CD4-positive, alpha-beta T cell (primary cell): ENCODE measurements around the gene F12. TPM values are rescaled to one million over a fixed set of nuclear protein-coding genes. Genes with fewer than 3 reads are reported as not detected.

Experiments used
- ATAC-seq: fragments of 200-7000 bp; cut with Tn5 transposase; one replicate; pipeline ENCODE4 v1.10.0; 2022; ENCODE audit warnings: mild to moderate bottlenecking; ENCODE audit not compliant: poor library complexity
- CTCF ChIA-PET: fragments of 350-600 bp; sonication (Branson Sonifier 250); formaldehyde crosslinking; loops from one replicate; lab custom pipeline; 2021; ENCODE audit warnings: antibody characterized with exemption, inconsistent platforms; lab: Charles Lee
- POLR2A ChIA-PET: fragments of 350-600 bp; sonication (Branson Sonifier 250); formaldehyde crosslinking; loops from one replicate; lab custom pipeline; 2021; ENCODE audit warnings: antibody characterized with exemption, inconsistent platforms; lab: Charles Lee
- DNase-seq, 14 experiments: peaks; one replicate each; pipeline ENCODE4 v3.0.0-alpha.2; 2013 to 2020; ENCODE audit warnings: mixed read lengths in 2 of 14
- H3K27ac ChIP-seq, 2 donors: one replicate each; pipeline versions ENCODE4 v1.5.1 to v1.7.0; 2013; ENCODE audit warnings: low read length in 2 of 2, low read depth in 1 of 2, mild to moderate bottlenecking in 1 of 2
- H3K27me3 ChIP-seq, 2 experiments: 1 replicate in 1 of 2; 2 replicates in 1 of 2; pipeline versions ENCODE4 v1.6.1 to v1.7.0; 2013; ENCODE audit warnings: low read length in 2 of 2, control low read depth in 1 of 2, mild to moderate bottlenecking in 1 of 2, moderate library complexity in 1 of 2; ENCODE audit not compliant: insufficient read depth in 2 of 2, control insufficient read depth in 1 of 2
- H3K36me3 ChIP-seq: one replicate; pipeline ENCODE4 v1.6.1; 2013; ENCODE audit warnings: low read length, control low read depth; ENCODE audit not compliant: insufficient read depth
- H3K4me1 ChIP-seq: one replicate; pipeline ENCODE4 v1.6.1; 2013; ENCODE audit warnings: low read length, control low read depth; ENCODE audit not compliant: insufficient read depth
- H3K4me3 ChIP-seq: one replicate; pipeline ENCODE4 v1.5.1; 2013; ENCODE audit warnings: mild to moderate bottlenecking, low read length, moderate library complexity
- H3K9me3 ChIP-seq, 2 experiments: 1 replicate in 1 of 2; 2 replicates in 1 of 2; pipeline versions ENCODE4 v1.6.1 to v1.7.0; 2013; ENCODE audit warnings: low read length in 2 of 2, mild to moderate bottlenecking in 2 of 2, control low read depth in 1 of 2, moderate library complexity in 1 of 2; ENCODE audit not compliant: control insufficient read depth in 1 of 2, insufficient read depth in 1 of 2
- H3K27ac Mint-ChIP-seq: one replicate; pipeline ENCODE4 v1.8.0; 2020; ENCODE audit warnings: mixed read lengths
- H3K27me3 Mint-ChIP-seq: one replicate; pipeline ENCODE4 v1.8.0; 2021; ENCODE audit warnings: mixed read lengths
- H3K36me3 Mint-ChIP-seq: one replicate; pipeline ENCODE4 v1.8.0; 2021; ENCODE audit warnings: low read depth, mixed read lengths
- H3K4me1 Mint-ChIP-seq: one replicate; pipeline ENCODE4 v1.8.0; 2021; ENCODE audit warnings: low read depth, mixed read lengths
- H3K4me3 Mint-ChIP-seq: one replicate; pipeline ENCODE4 v1.8.0; 2020; ENCODE audit warnings: mild to moderate bottlenecking, mixed read lengths
- H3K9me3 Mint-ChIP-seq: one replicate; pipeline ENCODE4 v1.8.0; 2020; ENCODE audit warnings: mixed read lengths
- CTCF ChIP-seq: fragments of 200-600 bp; IDR thresholded peaks from one replicate; pipeline ENCODE4 v1.8.0; 2022; ENCODE audit warnings: antibody characterized with exemption, mild to moderate bottlenecking
- intact Hi-C, 2 experiments: fragments of 100-400 bp; cut with DNase I in 1 of 2; cut with micrococcal nuclease in 1 of 2; formaldehyde crosslinking; loops; one replicate each; pipeline versions ENCODE4 v1.15.1 to v1.9.0; 2023 to 2025; cut with DNase I, micrococcal nuclease
- total RNA-seq, 174 experiments: library from RNA in 2 of 174; stranded (reverse) in 2 of 174; gene quantifications; one replicate each; pipeline ENCODE4 v1.2.3 and lab custom pipeline; 2021 to 2026

The F12 gene
- total RNA-seq, 2 experiments from 2014 or later = 0.20 to 0.60 TPM

- intact Hi-C loops = no loop called here
These were observed 40.3 kb downstream of the F12 start for GRCh38 chr5:177368869-177369644.

GRCh38 chr5:177367981-177368868, 41.1 kb downstream of the F12 start:
- DNase-seq (peak in 1 of 14 experiments; percentile 25), ATAC-seq (no peak)
- Histone ChIP-seq H3K27ac (no peak overlapping the region), H3K4me1 (peaks cover 82% of the 10 kb centered on the region), H3K27me3 (no peaks in the 10 kb centered on the region), H3K36me3 (peaks cover 77% of the 10 kb centered on the region), H3K9me3 (no peaks in the 10 kb centered on the region), H3K4me3 (no peak overlapping the region)
- Mint-ChIP-seq H3K4me1 (peaks cover 59% of the 10 kb centered on the region), H3K9me3 (no peaks in the 10 kb centered on the region), H3K27me3 (no peaks in the 10 kb centered on the region), H3K36me3 (peaks cover 71% of the 10 kb centered on the region), H3K27ac (peak overlapping the region; percentile 76), H3K4me3 (peak overlapping the region; percentile 67)
- ChIA-PET CTCF (interaction anchor here (1.0 to 6.2 kb wide), 8 partner anchors 7 to 77 kb away, joined by 3 to 60 read pairs (median 6); partner anchors contain the start of genes LMAN2, MXD3 and RGS14), POLR2A (interaction anchor here (0.9 to 6.4 kb wide), 5 partner anchors 9 to 87 kb away, joined by 3 to 51 read pairs (median 3); partner anchors contain the start of genes RGS14 and SLC34A1)
- TF ChIP-seq CTCF = no peak
- intact Hi-C loops = no loop called here

More at GRCh38 chr5:177368869-177369644, 40.3 kb downstream of the F12 start:
- peak; percentile 18 for ATAC-seq
- Histone ChIP-seq H3K9me3 (no peaks in the 10 kb centered on the region), H3K27me3 (no peaks in the 10 kb centered on the region), H3K4me3 (no peak overlapping the region), H3K27ac (peak overlapping the region in 1 of 2 donors; percentile 5), H3K4me1 (peaks cover 82% of the 10 kb centered on the region), H3K36me3 (peaks cover 84% of the 10 kb centered on the region)
- Mint-ChIP-seq H3K27ac (peak overlapping the region; percentile 76), H3K27me3 (no peaks in the 10 kb centered on the region), H3K4me3 (peak overlapping the region; percentile 81), H3K36me3 (peaks cover 75% of the 10 kb centered on the region), H3K4me1 (peaks cover 61% of the 10 kb centered on the region), H3K9me3 (no peaks in the 10 kb centered on the region)
- ChIA-PET POLR2A (interaction anchor here (0.7 to 6.4 kb wide), 8 partner anchors 10 to 832 kb away, joined by 3 to 51 read pairs (median 3); partner anchors contain the start of genes RGS14, RNF44 and SLC34A1), CTCF (interaction anchor here (0.6 to 6.2 kb wide), 14 partner anchors 8 to 118 kb away, joined by 3 to 60 read pairs (median 6); partner anchors contain the start of genes LMAN2, MXD3 and RGS14)
- peak; percentile 77 for TF ChIP-seq CTCF
- peak in 5 of 14 experiments; percentile 18 to 65 (median 52) for DNase-seq

GRCh38 chr5:177367323-177367848, 42.0 kb downstream of the F12 start:
- CTCF ChIA-PET = no interaction called here
- H3K9me3 ChIP-seq = no peaks in the 10 kb centered on the region
- H3K4me1 ChIP-seq = peaks cover 82% of the 10 kb centered on the region
- peaks cover 73% of the 10 kb centered on the region for H3K36me3 ChIP-seq
- H3K4me1 Mint-ChIP-seq = peaks cover 59% of the 10 kb centered on the region
- no peaks in the 10 kb centered on the region for H3K27me3 ChIP-seq
- H3K27me3 Mint-ChIP-seq = no peaks in the 10 kb centered on the region
- DNase-seq = no peak
- peaks cover 71% of the 10 kb centered on the region for H3K36me3 Mint-ChIP-seq
- H3K4me3 ChIP-seq = no peak overlapping the region
- intact Hi-C loops = no loop called here
- H3K27ac ChIP-seq = no peak overlapping the region
- no peak overlapping the region for H3K4me3 Mint-ChIP-seq
- no peaks in the 10 kb centered on the region for H3K9me3 Mint-ChIP-seq
- POLR2A ChIA-PET = interaction anchor here (0.9 kb wide), 1 partner anchor 59 kb away, joined by 3 read pairs; no protein-coding TSS in a partner anchor
- TF ChIP-seq CTCF = no peak
- no peak overlapping the region for H3K27ac Mint-ChIP-seq
- ATAC-seq = no peak
